NCI-H1417 treated with DMSO at 0.1 percent for 48 hours (cell line): ENCODE data around the gene KCNQ1.

ENCODE experiments used
- DNase-seq: peaks from one replicate; lab custom pipeline; 2025; lab: John Stamatoyannopoulos, UW

The KCNQ1 gene

DNA sequence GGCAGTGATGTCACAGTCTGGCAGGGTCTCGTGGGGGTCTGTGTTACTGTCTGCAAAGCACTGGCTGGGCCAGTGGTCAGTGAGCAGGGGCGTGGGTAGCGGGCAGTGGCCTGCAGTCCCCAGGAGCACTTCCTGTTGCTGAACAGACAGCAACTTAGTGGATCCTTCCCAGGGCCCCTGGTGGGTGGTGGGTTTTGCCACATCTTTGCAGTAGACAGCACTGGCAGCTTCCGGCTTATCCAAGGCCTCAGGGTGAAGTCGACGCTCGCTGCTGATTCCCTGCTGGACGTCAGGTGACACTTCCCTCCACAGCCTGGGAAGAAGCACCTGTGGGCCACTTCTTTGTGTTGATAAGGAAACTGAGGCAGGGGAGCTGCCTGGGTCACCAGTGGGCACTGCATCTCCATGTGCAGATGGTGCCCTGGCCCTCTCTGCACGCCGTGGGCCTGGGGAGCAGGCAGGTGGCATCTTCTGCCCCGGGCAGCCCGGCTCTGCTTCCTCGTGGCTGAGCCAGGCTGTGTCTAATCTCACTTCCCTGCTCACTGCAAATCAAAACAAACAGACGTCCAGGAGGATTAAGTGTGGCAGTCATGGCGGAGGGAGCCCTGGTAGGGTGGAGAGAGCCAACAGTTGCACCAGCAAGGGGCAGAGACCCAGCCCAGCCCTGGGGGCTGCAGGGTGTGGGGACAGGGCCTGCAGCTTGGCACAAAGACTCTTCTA, 79.8 kb downstream of the KCNQ1 start:
- no peak for DNase-seq

DNA sequence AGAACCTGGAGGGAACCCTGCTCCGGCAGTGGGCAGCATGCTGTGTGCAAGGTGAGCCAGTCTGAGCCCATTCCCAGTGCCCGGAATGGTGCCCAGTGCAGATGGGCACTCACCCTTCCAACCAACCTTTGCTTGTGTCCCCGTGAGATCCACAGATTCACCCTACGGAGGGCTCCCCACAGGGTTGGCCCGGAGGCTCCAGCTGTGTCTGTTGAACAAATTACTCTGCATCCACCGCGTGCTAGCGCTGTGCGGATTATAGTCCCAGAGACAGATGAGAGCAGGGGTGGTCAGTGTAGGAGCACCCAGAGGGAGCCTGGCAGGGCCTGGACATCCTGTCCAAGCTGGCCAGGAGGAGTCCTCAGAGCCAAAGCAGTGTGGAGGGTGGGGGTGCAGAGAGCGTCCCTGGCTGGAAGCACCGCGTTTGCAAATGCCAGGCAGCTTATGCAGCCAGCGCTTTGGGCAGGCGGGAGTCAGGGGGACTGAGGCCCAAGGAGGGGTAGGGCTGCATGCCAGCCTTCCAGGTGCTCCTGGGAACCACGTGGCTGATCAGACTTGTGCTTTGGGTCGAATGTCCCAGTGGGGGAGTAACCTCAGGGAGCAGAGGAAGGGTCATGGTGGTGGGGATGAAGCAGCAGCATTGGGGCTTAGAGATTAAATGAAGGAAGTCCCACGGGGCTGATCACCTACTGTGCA, 80.5 kb downstream of the KCNQ1 start:
- DNase-seq, result no peak

DNA sequence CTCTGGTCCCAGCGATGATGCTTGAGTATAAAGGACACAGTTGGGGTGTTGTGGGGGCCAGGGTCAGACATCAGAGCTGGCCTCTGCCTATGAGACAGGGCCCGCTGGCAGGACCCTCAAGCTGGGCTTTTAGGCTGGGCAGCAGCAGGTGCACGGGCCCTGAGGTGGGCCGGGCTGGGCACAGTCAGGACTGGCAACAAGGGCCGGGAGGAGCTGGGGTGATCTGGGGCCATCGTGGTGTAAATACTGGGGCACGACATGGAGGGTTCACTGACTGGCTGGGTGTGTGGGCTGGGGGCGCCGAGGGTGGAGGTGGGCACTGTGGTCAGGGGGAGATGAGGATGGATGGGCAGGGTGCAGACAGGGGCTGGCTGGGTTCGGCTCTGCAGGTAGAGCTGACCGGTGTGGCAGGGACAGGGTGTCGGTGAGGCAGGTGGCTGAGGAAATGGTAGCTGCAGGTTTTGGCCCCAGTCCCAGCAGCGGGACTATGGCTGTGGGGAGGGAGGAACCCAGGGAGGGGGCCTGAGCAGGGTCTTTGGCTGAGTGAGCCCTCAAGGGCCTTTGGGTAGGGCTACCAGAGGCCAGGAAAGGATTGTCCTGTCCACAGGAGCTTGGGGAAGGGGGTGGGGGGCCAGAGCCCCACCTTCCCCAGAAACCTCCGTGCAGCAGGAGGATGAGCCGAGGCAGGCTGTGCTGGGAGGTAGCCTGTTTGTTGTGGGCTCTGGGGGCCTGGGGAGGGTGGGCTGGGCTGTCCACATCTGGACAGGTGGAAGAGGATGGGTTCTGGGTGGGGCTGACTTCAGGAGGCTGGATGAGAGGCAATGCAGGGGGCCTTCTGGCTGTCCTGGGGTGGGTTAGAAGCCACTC, 81.4 kb downstream of the KCNQ1 start:
- no peak for DNase-seq

DNA sequence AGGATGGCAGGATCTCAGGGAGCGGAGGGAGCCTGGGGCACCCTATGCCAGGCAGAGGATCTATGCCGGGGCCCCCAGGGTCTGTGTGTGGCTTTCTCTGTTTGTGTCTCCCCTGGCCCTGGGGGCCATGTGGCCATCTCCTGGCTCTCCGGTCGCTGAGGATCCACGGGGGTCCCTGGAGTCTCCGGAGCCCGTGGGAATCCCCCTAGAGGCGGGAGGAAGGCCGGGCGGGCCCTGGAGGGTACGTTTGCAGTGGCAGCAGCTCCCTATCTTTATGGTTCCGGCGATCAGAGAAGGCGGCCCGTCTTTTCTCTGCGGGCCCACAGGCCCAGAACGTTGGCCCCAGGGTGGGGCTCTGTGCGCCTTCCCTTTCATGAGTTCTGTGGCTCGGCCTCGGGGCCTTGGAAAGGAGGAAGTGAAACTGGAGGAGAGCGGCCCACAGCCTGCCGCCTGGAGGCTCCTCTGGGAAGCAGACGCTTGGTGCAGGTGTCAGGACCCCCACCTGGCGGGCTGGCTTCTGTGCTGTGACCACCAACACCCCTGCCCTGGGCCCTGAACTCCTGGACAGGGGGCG, 82.1 kb downstream of the KCNQ1 start:
- DNase-seq, result no peak

DNA sequence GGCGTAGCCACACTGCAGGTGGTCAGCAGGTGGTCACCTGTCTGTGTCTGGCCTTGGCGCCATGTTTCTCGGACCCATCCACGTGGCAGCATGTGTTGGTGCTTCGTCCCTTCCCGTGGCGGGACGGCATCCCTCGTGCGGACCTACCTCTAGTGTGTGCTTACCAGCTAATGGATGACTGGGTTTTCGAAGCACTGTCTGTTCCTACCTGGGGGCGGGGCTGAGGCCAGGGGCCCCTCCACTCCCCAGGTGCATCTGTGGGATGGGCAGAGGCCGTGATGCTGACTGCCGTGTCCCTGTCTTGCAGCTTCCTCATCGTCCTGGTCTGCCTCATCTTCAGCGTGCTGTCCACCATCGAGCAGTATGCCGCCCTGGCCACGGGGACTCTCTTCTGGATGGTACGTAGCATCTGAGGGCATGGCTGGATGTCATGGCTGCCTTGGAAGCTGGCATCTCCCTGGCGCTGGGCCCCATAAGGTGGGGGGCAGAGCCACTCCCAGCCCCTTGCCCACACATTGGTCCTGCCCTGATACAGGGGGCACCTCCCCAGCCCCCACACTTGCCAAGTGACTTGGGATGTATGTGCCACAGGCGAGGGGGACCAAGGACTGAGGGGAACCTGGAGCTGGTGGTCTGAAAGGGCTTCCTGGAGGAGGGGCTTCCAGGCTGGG, 82.9 kb downstream of the KCNQ1 start:
- DNase-seq, result no peak

DNA sequence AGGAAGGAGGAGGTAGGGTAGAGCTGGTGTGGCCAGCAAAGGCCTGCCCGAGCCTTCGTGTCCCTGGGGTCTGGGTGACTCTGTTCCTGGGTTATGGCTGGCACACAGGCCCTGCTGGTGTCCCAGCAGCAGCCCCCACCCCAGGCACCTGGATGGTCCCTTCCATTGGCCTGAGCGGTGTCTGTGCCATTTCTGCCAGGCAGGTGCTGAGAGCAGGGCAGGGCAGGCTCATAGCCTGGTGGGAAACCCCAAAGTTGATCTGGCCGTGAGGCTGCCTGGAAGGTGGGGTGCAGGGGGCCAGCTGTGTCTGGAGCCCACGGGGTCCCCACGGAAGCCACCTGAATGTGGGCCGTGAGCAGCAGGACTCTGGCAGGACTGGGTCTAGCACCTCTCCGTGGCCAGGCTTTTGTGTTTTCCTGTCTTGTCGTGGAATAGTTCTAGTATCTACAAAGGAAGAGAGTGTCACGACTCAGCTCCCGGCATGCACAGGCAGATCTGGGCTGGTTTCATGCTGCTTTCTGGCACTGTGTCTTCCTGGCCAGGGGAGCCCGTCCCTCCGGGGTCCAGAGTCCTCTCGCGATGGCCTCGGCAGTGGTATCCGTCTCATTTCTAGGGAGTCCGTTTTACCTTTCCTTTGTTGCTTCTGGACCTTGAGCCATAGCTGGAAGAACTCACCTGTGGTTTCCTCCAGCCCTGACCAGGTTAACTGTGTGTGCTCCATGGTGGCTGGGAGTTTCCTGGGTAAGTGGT, 83.7 kb downstream of the KCNQ1 start:
- no peak for DNase-seq

DNA sequence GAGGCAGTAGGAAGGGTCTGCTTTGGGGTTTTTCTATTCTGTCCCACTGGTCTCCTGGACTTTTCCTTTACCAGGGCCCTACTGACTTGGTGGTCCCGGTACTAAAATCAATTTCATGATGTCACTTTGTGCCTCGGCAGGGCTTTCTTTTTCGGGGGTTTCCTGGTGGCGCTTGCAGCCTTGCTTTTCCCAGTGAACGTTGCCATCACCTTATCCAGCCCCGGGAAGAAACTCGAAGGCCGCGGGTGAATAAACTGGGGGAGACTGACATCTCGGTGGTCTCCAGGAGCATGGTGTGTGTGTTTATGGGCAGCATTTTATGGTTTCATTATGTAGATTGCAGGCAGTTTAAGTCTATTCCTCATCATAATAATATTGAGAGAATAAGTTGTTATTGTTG, 84.4 kb downstream of the KCNQ1 start:
- no peak for DNase-seq

DNA sequence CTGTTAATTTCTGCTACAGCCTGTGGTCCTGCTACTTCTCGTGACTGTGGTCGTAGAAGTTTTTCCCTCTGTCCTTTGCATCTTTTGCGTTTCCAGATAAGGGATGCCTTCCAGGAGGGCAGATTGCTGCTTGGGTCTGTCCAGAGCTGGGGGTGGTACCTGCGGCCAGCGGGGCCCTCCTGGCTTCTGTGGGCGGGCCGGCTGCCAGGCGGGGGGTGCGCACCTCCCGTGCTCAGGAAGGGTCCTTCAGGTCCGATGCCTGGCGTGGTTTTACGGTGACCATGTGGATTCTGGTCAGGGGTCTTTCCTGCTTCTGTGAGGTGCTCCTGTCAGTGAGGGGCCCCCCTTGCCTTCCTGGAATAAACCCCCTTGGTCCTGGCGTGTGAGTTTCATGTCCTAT, 84.8 kb downstream of the KCNQ1 start:
- no peak for DNase-seq

DNA sequence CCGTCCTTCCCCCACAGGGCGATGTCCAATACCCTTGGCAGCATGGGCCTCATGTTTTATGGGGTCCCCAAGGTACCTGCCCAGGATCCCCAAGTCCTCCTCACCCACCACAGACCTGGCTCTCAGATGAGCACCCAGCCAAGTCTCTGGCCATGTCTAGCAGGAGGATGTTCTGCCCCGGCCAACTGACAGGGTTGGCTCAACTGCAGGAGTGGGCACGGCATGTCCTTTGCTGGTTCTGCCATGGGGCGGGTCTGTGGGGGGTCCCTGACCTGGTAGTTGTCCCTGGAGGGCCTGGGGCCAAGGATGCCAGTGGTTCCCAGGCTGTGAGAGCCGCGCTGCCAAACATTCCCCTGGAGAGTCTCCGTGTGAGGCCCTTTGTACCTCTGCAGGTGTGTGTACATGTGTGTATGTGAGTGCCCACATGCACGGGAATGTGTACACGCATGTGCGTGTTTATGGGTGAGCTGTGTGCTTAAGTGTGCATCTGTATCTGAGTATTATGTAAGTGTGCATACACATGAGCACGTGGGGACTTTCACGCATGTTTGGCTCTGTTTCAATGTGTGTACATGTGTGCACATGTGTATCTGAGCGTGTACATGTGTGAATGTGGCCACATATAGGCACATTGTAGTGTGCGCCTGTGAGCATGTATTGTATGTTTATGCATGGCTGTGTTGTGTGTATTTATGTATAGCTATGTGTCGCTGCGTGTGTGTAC, 85.5 kb downstream of the KCNQ1 start:
- no peak for DNase-seq

DNA sequence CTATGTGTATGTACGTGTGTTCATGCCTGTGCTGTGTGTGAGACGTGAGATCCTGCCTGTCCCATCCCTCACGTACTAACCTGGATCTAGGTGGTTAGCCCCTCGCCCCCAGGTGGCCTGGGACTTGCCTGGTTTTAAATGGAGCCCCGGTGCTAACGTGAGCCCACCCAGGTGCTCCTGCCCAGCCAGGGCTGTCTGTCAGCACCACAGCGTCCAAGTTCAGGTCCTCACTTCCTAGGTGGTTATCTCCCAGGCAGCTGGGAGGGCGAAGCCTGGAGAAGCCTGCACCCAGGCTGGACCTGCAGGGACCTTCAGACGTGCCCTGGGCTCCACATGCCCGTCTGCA, 86.0 kb downstream of the KCNQ1 start:
- DNase-seq, result no peak

DNA sequence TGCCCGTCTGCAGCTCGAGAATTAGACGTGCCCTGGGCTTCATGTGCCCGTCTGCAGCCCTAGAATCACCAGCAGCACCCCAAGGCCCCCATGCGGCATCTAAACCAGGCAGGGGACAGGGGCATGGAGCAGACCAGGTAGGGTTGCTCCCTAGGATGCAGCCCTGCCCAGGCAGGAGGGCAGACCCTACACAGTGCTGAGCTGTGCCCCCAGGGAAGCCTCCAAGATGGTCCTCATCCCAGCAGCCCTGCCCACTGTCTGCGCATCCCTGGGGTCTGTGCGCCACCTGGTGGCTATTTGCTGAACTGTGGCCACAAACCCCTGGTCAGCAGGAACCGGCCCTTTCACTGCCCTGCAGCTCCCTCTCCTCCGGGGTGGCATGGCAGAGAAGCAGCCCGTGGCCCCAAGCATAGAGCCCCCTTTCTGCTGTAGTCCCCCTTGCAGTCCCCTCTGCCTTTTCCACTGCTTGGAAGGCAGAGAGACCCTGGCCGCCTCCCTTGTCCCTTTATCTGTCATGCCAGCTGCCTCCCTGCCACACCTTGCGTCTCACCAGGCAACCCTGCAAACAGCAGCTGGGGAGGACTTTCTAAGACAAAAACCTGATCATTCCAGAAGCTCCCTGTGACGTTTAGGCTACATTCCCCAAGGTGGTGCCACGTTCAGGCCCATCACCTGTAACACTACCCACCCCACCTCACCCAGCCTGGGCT, 86.6 kb downstream of the KCNQ1 start:
- no peak for DNase-seq

DNA sequence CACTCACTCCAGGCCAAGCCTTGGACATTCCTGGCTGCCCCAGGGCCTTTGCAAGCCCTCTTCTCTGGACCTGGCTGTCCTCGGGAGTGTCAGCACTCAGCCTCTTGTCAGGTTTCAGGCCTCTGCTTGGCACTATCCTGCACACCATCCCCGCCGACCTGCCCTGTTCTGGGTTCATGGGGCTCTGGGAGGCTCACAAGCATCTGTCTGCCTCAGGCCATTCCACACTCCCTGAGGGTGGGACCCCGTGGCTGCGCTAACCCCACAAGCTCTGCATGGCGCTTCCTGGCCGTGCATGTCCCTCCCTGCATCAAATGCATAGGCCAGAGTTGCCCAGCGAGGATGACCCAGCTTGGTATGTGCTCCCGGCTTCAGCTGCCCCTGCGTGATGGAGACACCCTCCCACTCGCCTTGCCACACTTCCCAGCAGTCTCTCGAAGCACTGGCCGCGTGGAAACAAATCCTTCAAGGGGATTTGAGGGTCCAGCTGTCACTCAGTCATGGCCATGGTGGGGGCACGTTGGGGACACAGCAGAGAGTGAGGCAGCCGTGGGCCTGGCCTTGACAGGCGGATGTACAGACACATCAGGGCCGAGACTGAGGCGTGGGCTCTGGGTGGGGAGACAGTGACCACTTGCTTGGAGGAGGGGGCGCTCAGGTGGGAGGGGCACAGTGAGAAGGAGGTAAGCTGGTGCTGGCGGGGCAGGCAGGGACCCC, 87.3 kb downstream of the KCNQ1 start:
- DNase-seq, result no peak

DNA sequence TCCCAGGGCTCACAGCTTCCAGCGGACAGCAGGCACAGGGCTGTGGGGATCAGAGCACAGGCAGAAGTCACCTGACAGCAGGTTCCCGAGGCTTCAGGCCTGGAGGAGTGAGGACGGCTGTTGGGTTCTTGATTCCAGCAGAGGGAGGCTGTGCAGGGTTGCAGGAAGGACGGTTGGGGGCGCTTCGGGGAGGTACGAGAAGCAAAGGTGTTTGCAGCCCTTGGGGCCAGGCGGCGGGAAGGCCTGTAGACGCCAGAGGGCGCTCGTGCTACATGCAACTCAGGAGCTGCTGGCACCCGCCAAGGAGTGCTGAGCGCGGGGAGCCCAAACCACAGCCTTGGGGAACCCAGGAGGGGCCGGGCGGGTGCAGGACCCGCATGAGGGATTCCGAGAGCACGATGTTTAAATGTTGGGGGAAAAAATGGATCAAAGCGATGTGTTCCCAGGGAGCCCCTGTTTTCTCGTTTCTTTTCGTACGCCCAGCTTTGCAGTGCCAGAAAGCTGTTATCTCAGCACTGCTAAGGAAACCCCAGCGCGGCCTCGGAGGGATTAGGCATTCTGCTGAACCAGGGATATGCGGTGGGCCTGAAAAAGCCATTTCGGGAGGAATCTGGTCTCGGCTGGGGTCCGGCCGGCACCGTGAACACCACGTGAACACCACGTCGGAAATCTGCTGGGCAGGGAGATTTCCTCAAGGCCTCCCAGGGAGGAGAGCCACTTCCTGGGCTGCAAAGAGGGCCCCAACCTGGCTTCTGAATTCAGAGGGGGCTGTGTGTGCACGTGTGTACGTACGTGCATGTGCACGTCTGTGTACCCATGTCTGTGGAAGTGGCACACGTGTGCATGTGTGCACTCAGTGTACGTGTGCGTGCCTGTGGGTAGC, 88.1 kb downstream of the KCNQ1 start:
- peak; percentile 28 for DNase-seq

DNA sequence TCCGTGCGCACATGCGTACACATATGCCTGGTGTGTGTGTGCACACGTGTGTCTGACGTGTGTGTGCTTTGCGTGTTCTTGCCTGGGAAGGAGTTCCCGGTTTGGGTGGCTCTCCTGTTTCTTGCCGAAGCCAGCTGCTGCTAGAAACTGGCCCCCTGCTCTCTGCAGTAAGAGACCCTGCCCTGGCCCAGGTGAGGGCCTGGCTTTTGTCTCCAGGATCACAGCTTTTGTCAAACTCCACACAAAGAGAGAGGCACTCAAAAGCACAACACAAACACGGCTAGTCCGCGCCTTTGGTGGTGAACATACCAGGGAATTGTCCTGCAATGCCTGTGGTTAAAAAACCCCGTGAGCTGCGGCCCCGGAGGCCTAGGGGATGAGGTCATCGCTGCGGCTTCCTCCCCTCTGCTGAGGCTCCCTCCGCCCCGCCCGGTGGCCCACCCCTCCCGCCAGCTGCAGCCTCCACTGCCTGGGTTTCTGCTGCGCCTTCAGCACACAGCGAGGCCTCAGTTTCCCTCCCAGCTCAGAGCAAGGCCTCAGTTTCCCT, 88.9 kb downstream of the KCNQ1 start:
- no peak for DNase-seq

DNA sequence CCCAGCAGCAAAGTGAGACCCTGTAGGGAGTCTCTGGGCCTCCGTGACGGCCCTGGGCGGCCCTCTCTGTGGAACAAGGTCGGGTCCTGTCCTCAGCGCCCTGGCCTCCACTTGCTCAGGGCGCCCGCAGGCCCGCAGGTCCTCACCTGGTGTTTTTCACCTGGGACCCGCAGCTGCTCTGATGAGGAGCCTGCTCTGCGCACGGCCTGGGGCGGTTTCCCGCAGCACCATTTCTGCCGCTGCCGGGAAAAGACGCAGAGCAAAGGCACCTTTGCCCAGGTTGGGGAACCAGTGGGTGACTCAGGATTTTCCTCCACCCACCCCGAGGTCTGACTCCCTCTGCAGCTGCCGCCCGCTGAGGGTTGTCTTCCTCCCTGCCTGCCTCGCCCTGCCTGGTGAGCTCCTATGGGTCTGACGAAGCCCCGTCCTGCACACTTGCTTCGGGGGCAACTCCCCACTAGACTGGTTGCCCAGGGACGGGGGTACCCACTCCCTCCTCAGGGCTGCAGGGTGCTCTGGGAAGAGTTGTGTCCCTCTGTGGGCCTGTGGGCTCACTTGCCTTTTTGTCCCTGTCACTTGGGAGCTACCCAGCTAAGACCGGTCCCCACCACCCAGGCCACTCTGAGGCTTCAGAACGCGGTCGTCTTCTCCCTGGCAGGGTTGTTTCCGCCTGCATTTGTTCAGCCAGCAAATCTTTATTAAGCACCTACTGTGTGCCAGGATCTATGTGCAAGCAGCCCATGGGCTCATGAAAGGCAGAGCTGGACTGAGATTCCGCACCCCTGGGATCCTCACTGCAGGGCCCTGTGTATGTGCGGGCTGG, 89.5 kb downstream of the KCNQ1 start:
- no peak for DNase-seq

DNA sequence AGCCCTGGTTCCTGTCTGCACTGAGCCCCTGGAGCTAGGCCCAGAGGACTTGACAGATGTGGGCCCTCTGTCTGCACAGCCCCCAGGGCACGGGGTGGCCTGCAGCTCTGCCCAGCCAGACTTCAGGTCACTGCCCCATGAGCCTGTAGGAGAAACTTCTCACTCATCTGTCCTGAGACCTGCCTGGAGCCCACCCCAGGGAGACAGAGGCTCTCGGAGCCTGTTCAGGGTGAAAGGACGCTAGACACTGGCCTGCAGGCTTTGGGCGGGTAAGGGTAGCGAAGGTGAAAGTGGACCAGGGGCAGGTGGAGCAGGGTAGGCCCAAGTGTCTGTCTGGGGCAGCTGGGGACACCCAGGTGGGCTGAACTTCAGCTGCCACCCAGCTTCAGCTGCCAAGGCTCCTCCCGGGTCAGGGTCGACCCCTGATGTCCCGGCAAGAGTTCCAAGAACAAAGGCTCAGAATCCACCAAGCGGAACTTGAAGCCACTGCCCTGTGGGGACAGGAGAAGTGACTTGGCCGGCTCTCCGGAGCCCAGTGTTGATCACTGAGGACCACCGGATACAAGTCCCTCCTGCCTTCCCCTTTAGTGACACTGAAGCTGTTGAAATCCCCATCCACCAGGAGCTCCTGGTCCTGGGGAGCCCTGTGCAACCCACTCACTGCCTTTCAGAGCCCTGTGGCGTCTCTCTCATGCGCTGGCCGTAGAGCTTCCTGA, 90.3 kb downstream of the KCNQ1 start:
- DNase-seq, result no peak
